ENCODE measurements around the gene SYT9. TPM values are rescaled to one million over a fixed set of nuclear protein-coding genes. Genes with fewer than 3 reads are reported as not detected.

The SYT9 gene
- total RNA-seq, 1 experiment from 2014 or later = not detected

DNA sequence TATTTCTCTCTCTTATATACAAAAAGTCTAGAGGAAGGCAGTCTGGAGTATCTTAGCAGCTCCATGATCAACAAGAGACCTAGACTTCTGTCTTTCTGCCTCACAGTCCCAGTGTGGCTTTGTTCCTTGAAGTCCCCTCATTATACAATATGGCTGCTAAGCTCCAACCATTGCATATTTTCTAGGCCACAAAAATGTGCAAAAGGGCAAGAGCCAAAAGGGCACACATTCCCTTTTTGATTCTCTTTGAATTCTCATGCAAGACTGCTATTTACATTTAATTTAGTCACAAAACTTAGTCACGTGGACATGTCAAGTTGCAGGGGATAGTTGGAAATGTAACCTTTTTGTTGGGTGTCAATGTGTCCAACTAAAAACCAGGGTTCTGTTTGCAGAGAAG is 169.4 kb downstream of the SYT9 start:
- intact Hi-C loops (cut with micrococcal nuclease; ENCODE audit: unreplicated experiment) = no loop called here
- H3K4me3 Mint-ChIP-seq (ENCODE audit: low read depth, unreplicated experiment) = no peak overlapping the region
- TF ChIP-seq, protein P1, sequence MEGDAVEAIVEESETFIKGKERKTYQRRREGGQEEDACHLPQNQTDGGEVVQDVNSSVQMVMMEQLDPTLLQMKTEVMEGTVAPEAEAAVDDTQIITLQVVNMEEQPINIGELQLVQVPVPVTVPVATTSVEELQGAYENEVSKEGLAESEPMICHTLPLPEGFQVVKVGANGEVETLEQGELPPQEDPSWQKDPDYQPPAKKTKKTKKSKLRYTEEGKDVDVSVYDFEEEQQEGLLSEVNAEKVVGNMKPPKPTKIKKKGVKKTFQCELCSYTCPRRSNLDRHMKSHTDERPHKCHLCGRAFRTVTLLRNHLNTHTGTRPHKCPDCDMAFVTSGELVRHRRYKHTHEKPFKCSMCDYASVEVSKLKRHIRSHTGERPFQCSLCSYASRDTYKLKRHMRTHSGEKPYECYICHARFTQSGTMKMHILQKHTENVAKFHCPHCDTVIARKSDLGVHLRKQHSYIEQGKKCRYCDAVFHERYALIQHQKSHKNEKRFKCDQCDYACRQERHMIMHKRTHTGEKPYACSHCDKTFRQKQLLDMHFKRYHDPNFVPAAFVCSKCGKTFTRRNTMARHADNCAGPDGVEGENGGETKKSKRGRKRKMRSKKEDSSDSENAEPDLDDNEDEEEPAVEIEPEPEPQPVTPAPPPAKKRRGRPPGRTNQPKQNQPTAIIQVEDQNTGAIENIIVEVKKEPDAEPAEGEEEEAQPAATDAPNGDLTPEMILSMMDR (IDR thresholded peaks at IDR 0.05; ENCODE audit: unreplicated experiment) = no peak
- H3K27ac Mint-ChIP-seq (ENCODE audit: unreplicated experiment) = no peak overlapping the region
- no peak for DNase-seq
- no peaks in the 10 kb centered on the region for H3K4me1 Mint-ChIP-seq (ENCODE audit: low read depth, unreplicated experiment)
- BruUV-seq (replicated peaks) = no TSS peak
- H3K9me3 Mint-ChIP-seq (ENCODE audit: low read depth, unreplicated experiment) = no peaks in the 10 kb centered on the region
- CTCF ChIA-PET = no interaction called here
- no peaks in the 10 kb centered on the region for H3K36me3 Mint-ChIP-seq (ENCODE audit: insufficient read depth, unreplicated experiment)
- peaks cover 52% of the 10 kb centered on the region for H3K27me3 Mint-ChIP-seq (ENCODE audit: unreplicated experiment)

DNA sequence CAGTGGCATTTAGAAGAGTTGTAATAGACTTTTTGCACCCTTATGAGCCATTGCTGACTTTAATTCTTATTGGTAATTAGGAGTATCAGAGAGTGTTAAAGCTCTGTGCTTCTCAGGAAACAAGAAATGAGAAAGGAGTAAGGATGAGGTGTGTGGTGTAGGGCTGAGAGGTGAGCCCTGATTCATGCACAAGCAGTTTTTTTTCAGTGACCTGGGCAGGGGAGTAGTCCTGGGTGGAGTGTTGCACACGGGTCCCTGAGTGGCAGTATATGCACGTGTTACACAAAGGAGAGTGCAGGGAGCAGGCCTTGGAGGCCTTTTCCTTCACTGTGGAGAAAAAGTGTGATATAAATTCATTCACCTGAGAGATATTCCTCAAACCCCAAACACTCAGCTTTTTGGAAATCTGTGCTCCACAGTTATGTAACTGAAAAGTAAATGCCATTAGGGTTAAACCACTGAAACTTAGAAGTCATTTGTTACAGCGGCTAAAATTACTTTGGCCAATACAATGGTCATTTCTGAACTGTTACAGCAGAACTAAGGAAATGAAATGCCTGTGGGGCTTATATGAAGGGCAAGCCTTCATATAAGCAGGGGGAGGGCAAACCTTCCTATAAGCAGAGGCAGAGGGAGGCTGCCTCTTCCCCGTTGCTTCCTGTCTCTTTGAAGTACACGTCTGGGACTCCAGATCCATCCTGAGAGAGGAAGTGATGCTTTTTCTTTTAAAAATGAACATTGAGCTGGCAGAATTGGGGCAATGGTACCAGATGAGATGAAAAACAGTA is 171.0 kb downstream of the SYT9 start:
- DNase-seq = no peak
- Mint-ChIP-seq H3K27me3 (ENCODE audit: unreplicated experiment) (peaks cover 68% of the 10 kb centered on the region), H3K27ac (ENCODE audit: unreplicated experiment) (no peak overlapping the region), H3K9me3 (ENCODE audit: low read depth, unreplicated experiment) (no peaks in the 10 kb centered on the region), H3K36me3 (ENCODE audit: insufficient read depth, unreplicated experiment) (no peaks in the 10 kb centered on the region), H3K4me3 (ENCODE audit: low read depth, unreplicated experiment) (no peak overlapping the region), H3K4me1 (ENCODE audit: low read depth, unreplicated experiment) (no peaks in the 10 kb centered on the region)
- intact Hi-C loops (cut with micrococcal nuclease; ENCODE audit: unreplicated experiment) = no loop called here
- TF ChIP-seq, protein P1 (IDR thresholded peaks at IDR 0.05; ENCODE audit: unreplicated experiment) = no peak
- CTCF ChIA-PET = no interaction called here
- BruUV-seq (replicated peaks) = no TSS peak

DNA sequence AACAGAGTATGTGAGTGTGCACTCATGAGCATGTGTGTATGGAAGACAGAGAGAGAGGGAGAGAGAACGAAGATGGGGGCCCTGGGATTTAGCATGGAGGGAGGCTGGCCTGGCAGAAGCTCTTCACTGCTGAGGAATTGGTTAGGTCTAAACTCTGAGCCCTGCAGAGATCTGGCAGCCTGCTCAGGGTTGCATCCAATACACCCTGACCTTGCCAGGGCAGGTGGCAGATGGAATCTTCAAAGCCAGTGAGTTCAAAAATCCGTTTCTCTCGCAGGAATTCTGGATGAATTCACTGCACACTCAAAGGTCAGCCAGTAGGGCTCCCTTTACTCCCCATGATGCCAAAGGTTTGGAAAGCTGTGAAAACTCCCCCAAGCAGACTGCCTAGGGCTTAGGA is 172.2 kb downstream of the SYT9 start:
- CTCF ChIA-PET = no interaction called here
- Mint-ChIP-seq H3K4me3 (ENCODE audit: low read depth, unreplicated experiment) (no peak overlapping the region), H3K4me1 (ENCODE audit: low read depth, unreplicated experiment) (no peaks in the 10 kb centered on the region), H3K9me3 (ENCODE audit: low read depth, unreplicated experiment) (no peaks in the 10 kb centered on the region), H3K36me3 (ENCODE audit: insufficient read depth, unreplicated experiment) (no peaks in the 10 kb centered on the region), H3K27ac (ENCODE audit: unreplicated experiment) (no peak overlapping the region), H3K27me3 (ENCODE audit: unreplicated experiment) (peaks cover 80% of the 10 kb centered on the region)
- intact Hi-C loops (cut with micrococcal nuclease; ENCODE audit: unreplicated experiment) = no loop called here
- BruUV-seq (replicated peaks) = no TSS peak
- DNase-seq = no peak
- TF ChIP-seq, protein P1 (IDR thresholded peaks at IDR 0.05; ENCODE audit: unreplicated experiment) = no peak

DNA sequence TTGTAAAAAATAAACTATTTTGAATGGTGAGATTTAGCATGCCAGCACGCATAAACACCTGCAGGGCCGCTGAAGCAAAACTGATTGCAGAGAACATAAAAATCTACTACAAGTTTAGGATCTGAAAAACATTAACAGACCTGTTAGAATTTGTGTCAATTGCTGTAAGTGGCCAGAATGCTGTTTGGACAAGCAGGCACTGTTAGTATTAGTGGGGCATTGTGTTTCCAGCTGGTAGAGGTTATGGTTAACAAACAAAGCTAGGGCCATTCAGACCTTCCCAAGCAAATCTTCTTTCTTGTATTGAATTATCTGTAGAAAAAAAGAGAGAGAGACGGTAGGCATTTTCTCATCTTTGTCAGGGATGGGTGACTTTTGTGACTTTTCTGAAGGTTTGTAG is 176.0 kb downstream of the SYT9 start:
- DNase-seq = no peak
- TF ChIP-seq, protein P1 (IDR thresholded peaks at IDR 0.05; ENCODE audit: unreplicated experiment) = no peak
- BruUV-seq (replicated peaks) = no TSS peak
- Mint-ChIP-seq H3K27me3 (ENCODE audit: unreplicated experiment) (peaks cover 68% of the 10 kb centered on the region), H3K4me3 (ENCODE audit: low read depth, unreplicated experiment) (no peak overlapping the region), H3K4me1 (ENCODE audit: low read depth, unreplicated experiment) (no peaks in the 10 kb centered on the region), H3K36me3 (ENCODE audit: insufficient read depth, unreplicated experiment) (no peaks in the 10 kb centered on the region), H3K27ac (ENCODE audit: unreplicated experiment) (no peak overlapping the region), H3K9me3 (ENCODE audit: low read depth, unreplicated experiment) (no peaks in the 10 kb centered on the region)
- CTCF ChIA-PET = no interaction called here
- intact Hi-C loops (cut with micrococcal nuclease; ENCODE audit: unreplicated experiment) = no loop called here
